HUES48 (cell line): ENCODE measurements around the gene CPA5.
"Not testable (repeated sequence)": the region's sequence is repeated elsewhere in the genome, so short reads cannot be mapped to it uniquely, and the experiment has no call there.

Experiments used
- H3K27ac ChIP-seq: one replicate; pipeline ENCODE4 v1.7.0; 2013; ENCODE audit warnings: low read depth, low read length, inconsistent platforms
- H3K27me3 ChIP-seq: 2 replicates; pipeline ENCODE4 v1.6.1; 2013; ENCODE audit warnings: mild to moderate bottlenecking, low read length; ENCODE audit not compliant: control insufficient read depth, insufficient read depth
- H3K36me3 ChIP-seq: 2 replicates; pipeline ENCODE4 v1.6.1; 2013; ENCODE audit warnings: low read length; ENCODE audit not compliant: control insufficient read depth, insufficient read depth
- H3K4me1 ChIP-seq: 2 replicates; pipeline ENCODE4 v1.6.1; 2013; ENCODE audit warnings: mild to moderate bottlenecking, low read length; ENCODE audit not compliant: control insufficient read depth, insufficient read depth
- H3K4me3 ChIP-seq: 2 replicates; pipeline ENCODE4 v1.5.1; 2013; ENCODE audit warnings: mild to moderate bottlenecking, low read depth, low read length
- H3K9ac ChIP-seq: 2 replicates; pipeline ENCODE4 v1.6.1; 2013; ENCODE audit warnings: mild to moderate bottlenecking, low read depth, low read length, moderate library complexity
- H3K9me3 ChIP-seq: 2 replicates; pipeline ENCODE4 v1.6.1; 2013; ENCODE audit warnings: low read length; ENCODE audit not compliant: control insufficient read depth, insufficient read depth

The CPA5 gene

DNA sequence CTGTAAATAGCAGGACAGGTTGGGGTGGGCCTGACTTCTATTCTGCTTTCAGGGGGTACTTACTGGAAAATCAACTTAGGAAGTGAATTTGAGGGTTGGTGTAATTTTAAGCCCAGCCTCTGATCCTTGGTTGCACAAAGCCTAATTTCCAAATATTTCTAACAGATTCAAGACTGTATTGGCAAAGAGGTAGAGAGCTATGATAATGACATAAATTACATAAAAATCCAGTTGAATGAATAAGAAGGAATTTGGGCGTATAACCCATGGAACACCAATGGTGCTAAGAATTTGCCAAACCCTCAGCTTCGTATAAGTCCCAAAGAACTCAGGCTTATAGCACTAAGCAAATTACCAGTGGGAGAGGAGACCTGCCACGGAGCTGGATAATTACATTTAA lies 39.7 kb upstream of the CPA5 start:
- H3K9me3 ChIP-seq = no peaks in the 10 kb centered on the region
- H3K9ac ChIP-seq = no peak overlapping the region
- H3K36me3 ChIP-seq = no peaks in the 10 kb centered on the region
- no peaks in the 10 kb centered on the region for H3K27me3 ChIP-seq
- H3K27ac ChIP-seq = no peak overlapping the region
- H3K4me1 ChIP-seq = no peaks in the 10 kb centered on the region
- H3K4me3 ChIP-seq = no peak overlapping the region

- H3K27ac ChIP-seq = no peak overlapping the region
- no peaks in the 10 kb centered on the region for H3K27me3 ChIP-seq
- H3K9me3 ChIP-seq = no peaks in the 10 kb centered on the region
- no peaks in the 10 kb centered on the region for H3K36me3 ChIP-seq
- H3K4me3 ChIP-seq = no peak overlapping the region
- no peak overlapping the region for H3K9ac ChIP-seq
- no peaks in the 10 kb centered on the region for H3K4me1 ChIP-seq
These were observed 39.1 kb upstream of the CPA5 start for GRCh38 chr7:130305433-130306042.

DNA sequence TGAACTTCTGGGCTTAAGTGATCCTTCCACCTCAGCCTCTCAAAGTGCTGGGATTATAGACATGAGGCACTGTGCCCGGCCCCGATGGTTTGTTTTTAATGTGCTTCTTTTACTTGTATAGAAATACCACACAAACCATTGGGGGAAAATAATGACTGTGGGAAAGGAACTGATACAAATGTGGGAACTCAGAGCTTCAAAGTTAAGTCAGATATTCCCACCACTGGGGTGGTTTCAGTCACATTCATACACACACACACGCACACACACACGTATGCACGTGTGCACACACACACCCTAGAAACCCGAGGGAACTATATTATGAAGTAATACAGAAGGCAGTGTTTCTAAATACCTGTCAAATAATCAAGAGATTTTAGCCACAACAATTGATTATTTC lies 34.6 kb upstream of the CPA5 start:
- Histone ChIP-seq H3K9ac (no peak overlapping the region), H3K36me3 (no peaks in the 10 kb centered on the region), H3K4me3 (no peak overlapping the region), H3K9me3 (0 out of 2 replicates have a peak, but pooled peaks cover 8% of the 10 kb centered on the region), H3K4me1 (no peaks in the 10 kb centered on the region), H3K27me3 (no peaks in the 10 kb centered on the region), H3K27ac (no peak overlapping the region)

DNA sequence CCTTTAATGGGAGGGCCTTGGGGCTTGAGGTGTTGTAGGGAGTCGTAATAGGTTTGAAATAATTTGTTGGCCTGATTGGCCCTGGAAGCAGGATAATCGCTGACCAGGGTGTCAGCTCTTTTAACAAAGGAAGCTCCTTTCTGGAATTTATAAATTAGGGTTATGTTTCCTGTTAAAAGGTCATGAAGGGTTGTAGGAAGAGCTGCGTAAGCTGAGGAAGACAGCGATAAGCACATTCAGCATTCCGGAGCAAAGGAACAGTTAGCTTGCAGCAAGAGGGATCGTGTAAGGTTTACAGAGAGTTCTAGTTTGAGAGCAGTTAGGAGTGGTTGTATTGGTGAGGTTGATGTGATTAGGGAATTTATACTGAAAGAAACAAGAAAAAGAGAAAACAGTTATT lies 30.3 kb upstream of the CPA5 start:
- no peaks in the 10 kb centered on the region for H3K4me1 ChIP-seq
- H3K4me3 ChIP-seq = no peak overlapping the region
- no peak overlapping the region for H3K27ac ChIP-seq
- H3K9me3 ChIP-seq = 0 out of 2 replicates have a peak, but pooled peaks cover 8% of the 10 kb centered on the region
- H3K9ac ChIP-seq = no peak overlapping the region
- H3K36me3 ChIP-seq = no peaks in the 10 kb centered on the region
- H3K27me3 ChIP-seq = no peaks in the 10 kb centered on the region

- no peaks in the 10 kb centered on the region for H3K36me3 ChIP-seq
- H3K4me3 ChIP-seq = no peak overlapping the region
- H3K4me1 ChIP-seq = no peaks in the 10 kb centered on the region
- H3K9ac ChIP-seq = no peak overlapping the region
- no peak overlapping the region for H3K27ac ChIP-seq
- H3K27me3 ChIP-seq = no peaks in the 10 kb centered on the region
- no peaks in the 10 kb centered on the region for H3K9me3 ChIP-seq
These were observed 25.1 kb upstream of the CPA5 start for GRCh38 chr7:130319541-130319940.

GRCh38 chr7:130321542-130322229 lies 22.9 kb upstream of the CPA5 start:
- not testable (repeated sequence) for H3K4me3 ChIP-seq, H3K4me1 ChIP-seq, H3K27ac ChIP-seq, H3K36me3 ChIP-seq, H3K9ac ChIP-seq, H3K27me3 ChIP-seq, H3K9me3 ChIP-seq

- H3K36me3 ChIP-seq = no peaks in the 10 kb centered on the region
- H3K27me3 ChIP-seq = no peaks in the 10 kb centered on the region
- H3K4me3 ChIP-seq = no peak overlapping the region
- H3K9ac ChIP-seq = no peak overlapping the region
- no peaks in the 10 kb centered on the region for H3K4me1 ChIP-seq
- H3K27ac ChIP-seq = no peak overlapping the region
- no peaks in the 10 kb centered on the region for H3K9me3 ChIP-seq
These were observed 22.0 kb upstream of the CPA5 start for GRCh38 chr7:130322615-130323014.

DNA sequence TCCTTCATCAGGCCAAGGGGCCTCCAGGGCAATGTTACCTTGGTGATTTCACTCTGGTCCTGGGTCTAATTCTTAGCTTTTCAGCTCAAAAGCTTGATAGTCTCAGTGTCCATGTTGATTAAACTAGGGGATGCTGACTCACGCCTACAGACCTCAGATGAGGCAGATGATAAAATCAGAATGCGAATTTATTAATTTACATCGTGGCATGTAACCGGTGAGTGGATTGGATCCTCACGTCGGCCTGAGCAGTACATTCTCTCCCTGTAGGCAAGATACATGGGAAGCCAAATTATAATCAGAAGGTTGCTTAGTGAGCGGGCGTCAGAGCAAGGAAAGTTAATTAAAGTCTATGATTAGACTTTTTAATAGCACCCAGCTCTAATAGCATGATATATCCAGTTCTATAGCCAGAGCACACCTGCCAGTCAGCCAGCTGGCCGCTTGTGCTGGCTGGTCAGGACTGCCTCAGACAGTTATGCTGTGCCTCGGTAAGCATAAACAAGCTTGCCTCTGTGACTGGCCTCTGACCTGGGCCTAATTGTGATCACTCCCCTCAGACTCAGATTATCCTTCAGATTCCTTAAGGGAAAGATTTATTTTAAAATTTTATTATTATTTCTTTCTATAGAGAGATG lies 20.2 kb upstream of the CPA5 start:
- H3K9ac ChIP-seq = no peak overlapping the region
- no peaks in the 10 kb centered on the region for H3K9me3 ChIP-seq
- H3K36me3 ChIP-seq = no peaks in the 10 kb centered on the region
- no peaks in the 10 kb centered on the region for H3K4me1 ChIP-seq
- H3K27ac ChIP-seq = no peak overlapping the region
- H3K27me3 ChIP-seq = no peaks in the 10 kb centered on the region
- no peak overlapping the region for H3K4me3 ChIP-seq

- Histone ChIP-seq H3K4me1 (no peaks in the 10 kb centered on the region), H3K27ac (no peak overlapping the region), H3K27me3 (no peaks in the 10 kb centered on the region), H3K9ac (no peak overlapping the region), H3K36me3 (no peaks in the 10 kb centered on the region), H3K4me3 (no peak overlapping the region), H3K9me3 (no peaks in the 10 kb centered on the region)
These were observed 14.9 kb upstream of the CPA5 start for GRCh38 chr7:130329681-130330080.

- Histone ChIP-seq H3K36me3 (no peaks in the 10 kb centered on the region), H3K9me3 (no peaks in the 10 kb centered on the region), H3K9ac (no peak overlapping the region), H3K27ac (no peak overlapping the region), H3K4me1 (no peaks in the 10 kb centered on the region), H3K27me3 (no peaks in the 10 kb centered on the region), H3K4me3 (no peak overlapping the region)
These were observed 12.2 kb upstream of the CPA5 start for GRCh38 chr7:130332259-130333053.

DNA sequence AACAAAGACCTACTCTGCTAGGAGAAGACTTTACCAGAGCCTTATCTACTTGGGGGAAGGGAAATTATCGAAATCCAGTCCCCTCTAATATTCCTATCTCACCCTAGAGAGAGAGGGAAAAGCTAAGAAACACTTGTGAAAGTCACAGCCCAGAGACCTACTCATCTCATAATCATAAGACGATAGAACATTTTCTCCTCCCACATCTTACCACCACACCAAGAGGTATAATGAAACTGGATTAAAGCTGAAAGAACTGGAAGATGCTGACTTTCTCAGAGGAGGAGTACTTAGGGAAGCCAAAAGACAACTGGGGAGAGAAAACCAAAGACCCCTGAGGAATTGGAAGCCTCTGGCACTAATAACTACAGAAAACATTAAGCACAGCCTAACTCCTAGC lies 10.8 kb upstream of the CPA5 start:
- H3K4me1 ChIP-seq = peaks cover 13% of the 10 kb centered on the region
- no peaks in the 10 kb centered on the region for H3K9me3 ChIP-seq
- no peaks in the 10 kb centered on the region for H3K27me3 ChIP-seq
- no peaks in the 10 kb centered on the region for H3K36me3 ChIP-seq
- H3K27ac ChIP-seq = no peak overlapping the region
- H3K9ac ChIP-seq = no peak overlapping the region
- H3K4me3 ChIP-seq = no peak overlapping the region
